ENCODE results near the gene RTN1.

Gene RTN1

DNA sequence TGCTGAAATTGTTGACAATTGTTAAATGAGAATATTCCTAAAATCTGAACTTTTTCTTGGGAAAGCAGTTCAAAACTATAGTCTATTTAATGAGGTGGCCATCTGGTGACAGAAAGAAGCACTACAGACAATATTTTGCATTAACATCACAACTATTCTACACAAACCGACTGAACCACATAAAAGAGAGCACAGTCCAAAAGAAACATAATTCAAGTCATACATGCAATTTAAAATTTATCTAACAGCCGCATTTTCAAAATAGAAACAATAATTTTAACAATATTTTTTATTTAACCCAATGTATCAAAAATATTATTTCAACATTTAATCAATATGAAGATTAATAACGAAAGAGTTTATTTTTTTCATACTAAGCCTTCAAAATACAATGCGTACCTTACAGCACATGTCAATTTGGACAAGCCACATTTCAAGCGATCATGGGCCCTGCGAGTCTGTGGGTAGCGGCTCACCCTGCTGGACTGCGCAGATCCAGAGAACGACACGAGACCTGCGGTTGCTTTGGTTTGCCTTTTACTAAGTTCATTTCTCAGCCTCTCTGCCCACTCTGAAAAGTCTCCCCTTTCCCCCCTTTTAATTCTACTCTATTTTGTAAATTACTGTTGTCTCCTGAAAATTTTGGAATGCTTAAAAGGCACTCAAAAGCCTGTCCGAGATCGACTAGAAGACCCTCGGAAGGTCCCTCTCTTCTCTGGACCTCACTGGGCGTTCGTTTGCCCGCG, 48.4 kb upstream of the RTN1 start:
- Histone ChIP-seq H3K27ac (ENCODE audit: low read depth, low read length) (no peak overlapping the region), H3K4me2 (ENCODE audit: low read depth, low read length, poor library complexity, severe bottlenecking) (peak overlapping the region; percentile 67), H3F3A (ENCODE audit: insufficient read depth) (no peaks in the 10 kb centered on the region), H4K20me1 (ENCODE audit: low read depth, low read length) (no peaks in the 10 kb centered on the region), H3K9me2 (replicated peaks; ENCODE audit: insufficient read depth, low read length) (no peaks in the 10 kb centered on the region), H3K9ac (ENCODE audit: low read length) (peak overlapping the region; percentile 18; the same call in 1 of the 2 replicates), H2AFZ (ENCODE audit: low read depth, low read length, severe bottlenecking) (peak overlapping the region; percentile 90), H3K36me3 (ENCODE audit: low read length) (no peaks in the 10 kb centered on the region), H3K79me2 (ENCODE audit: insufficient read depth, low read length) (no peaks in the 10 kb centered on the region), H3K4me3 (ENCODE audit: insufficient read depth, low read length, poor library complexity, severe bottlenecking) (peak overlapping the region; percentile 41), H3K9me3 (ENCODE audit: insufficient read depth, low read length) (no peaks in the 10 kb centered on the region), H3K27me3 (ENCODE audit: low read length) (no peaks in the 10 kb centered on the region)
- TF ChIP-seq EZH2phosphoT487 (conservative IDR thresholded peaks at IDR 0.05; ENCODE audit: low read length): no peak
- TF ChIP-seq, protein P1, sequence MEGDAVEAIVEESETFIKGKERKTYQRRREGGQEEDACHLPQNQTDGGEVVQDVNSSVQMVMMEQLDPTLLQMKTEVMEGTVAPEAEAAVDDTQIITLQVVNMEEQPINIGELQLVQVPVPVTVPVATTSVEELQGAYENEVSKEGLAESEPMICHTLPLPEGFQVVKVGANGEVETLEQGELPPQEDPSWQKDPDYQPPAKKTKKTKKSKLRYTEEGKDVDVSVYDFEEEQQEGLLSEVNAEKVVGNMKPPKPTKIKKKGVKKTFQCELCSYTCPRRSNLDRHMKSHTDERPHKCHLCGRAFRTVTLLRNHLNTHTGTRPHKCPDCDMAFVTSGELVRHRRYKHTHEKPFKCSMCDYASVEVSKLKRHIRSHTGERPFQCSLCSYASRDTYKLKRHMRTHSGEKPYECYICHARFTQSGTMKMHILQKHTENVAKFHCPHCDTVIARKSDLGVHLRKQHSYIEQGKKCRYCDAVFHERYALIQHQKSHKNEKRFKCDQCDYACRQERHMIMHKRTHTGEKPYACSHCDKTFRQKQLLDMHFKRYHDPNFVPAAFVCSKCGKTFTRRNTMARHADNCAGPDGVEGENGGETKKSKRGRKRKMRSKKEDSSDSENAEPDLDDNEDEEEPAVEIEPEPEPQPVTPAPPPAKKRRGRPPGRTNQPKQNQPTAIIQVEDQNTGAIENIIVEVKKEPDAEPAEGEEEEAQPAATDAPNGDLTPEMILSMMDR (IDR thresholded peaks at IDR 0.05; ENCODE audit: insufficient read depth, low read length, poor library complexity, severe bottlenecking): peak; percentile 40

- TF ChIP-seq, protein P1 (IDR thresholded peaks at IDR 0.05; ENCODE audit: insufficient read depth, low read length, poor library complexity, severe bottlenecking): no peak
- no peak for TF ChIP-seq EZH2phosphoT487 (conservative IDR thresholded peaks at IDR 0.05; ENCODE audit: low read length)
Observed at GRCh38 chr14:59913187-59913586, 42.6 kb upstream of the RTN1 start.

GRCh38 chr14:59912443-59912842, 41.9 kb upstream of the RTN1 start:
- H3K27ac ChIP-seq (ENCODE audit: low read depth, low read length): no peak overlapping the region

More at GRCh38 chr14:59913187-59913586, 42.6 kb upstream of the RTN1 start:
- Histone ChIP-seq H3K4me3 (ENCODE audit: insufficient read depth, low read length, poor library complexity, severe bottlenecking) (no peak overlapping the region), H3K9ac (ENCODE audit: low read length) (no peak overlapping the region), H3K27ac (ENCODE audit: low read depth, low read length) (no peak overlapping the region), H4K20me1 (ENCODE audit: low read depth, low read length) (no peaks in the 10 kb centered on the region), H3K9me3 (ENCODE audit: insufficient read depth, low read length) (no peaks in the 10 kb centered on the region), H3K79me2 (ENCODE audit: insufficient read depth, low read length) (no peaks in the 10 kb centered on the region), H3K9me2 (replicated peaks; ENCODE audit: insufficient read depth, low read length) (no peaks in the 10 kb centered on the region), H3F3A (ENCODE audit: insufficient read depth) (no peaks in the 10 kb centered on the region), H2AFZ (ENCODE audit: low read depth, low read length, severe bottlenecking) (no peak overlapping the region), H3K27me3 (ENCODE audit: low read length) (no peaks in the 10 kb centered on the region), H3K36me3 (ENCODE audit: low read length) (no peaks in the 10 kb centered on the region), H3K4me2 (ENCODE audit: low read depth, low read length, poor library complexity, severe bottlenecking) (no peak overlapping the region)

More at GRCh38 chr14:59912443-59912842, 41.9 kb upstream of the RTN1 start:
- Histone ChIP-seq H3K9me3 (ENCODE audit: insufficient read depth, low read length) (no peaks in the 10 kb centered on the region), H3K79me2 (ENCODE audit: insufficient read depth, low read length) (no peaks in the 10 kb centered on the region), H2AFZ (ENCODE audit: low read depth, low read length, severe bottlenecking) (no peak overlapping the region), H3K9me2 (replicated peaks; ENCODE audit: insufficient read depth, low read length) (no peaks in the 10 kb centered on the region), H3K27me3 (ENCODE audit: low read length) (no peaks in the 10 kb centered on the region), H3K4me2 (ENCODE audit: low read depth, low read length, poor library complexity, severe bottlenecking) (no peak overlapping the region), H3K9ac (ENCODE audit: low read length) (no peak overlapping the region), H3F3A (ENCODE audit: insufficient read depth) (no peaks in the 10 kb centered on the region), H4K20me1 (ENCODE audit: low read depth, low read length) (no peaks in the 10 kb centered on the region), H3K4me3 (ENCODE audit: insufficient read depth, low read length, poor library complexity, severe bottlenecking) (no peak overlapping the region), H3K36me3 (ENCODE audit: low read length) (no peaks in the 10 kb centered on the region)
- TF ChIP-seq, protein P1 (IDR thresholded peaks at IDR 0.05; ENCODE audit: insufficient read depth, low read length, poor library complexity, severe bottlenecking): no peak
- no peak for TF ChIP-seq EZH2phosphoT487 (conservative IDR thresholded peaks at IDR 0.05; ENCODE audit: low read length)
